Panc1 (cell line): ENCODE measurements around the gene ATAD5.

Experiments used
- POLR2AphosphoS5 ChIP-seq: IDR thresholded peaks from 2 replicates; pipeline ENCODE4 v1.6.1; 2012; ENCODE audit warnings: mild to moderate bottlenecking, low read depth, low read length, moderate library complexity
- REST ChIP-seq, 2 experiments: IDR thresholded peaks; 2 replicates each; pipeline ENCODE4 v1.6.1; 2011 to 2012; ENCODE audit warnings: low read depth in 2 of 2, control low read depth in 1 of 2, low read length in 1 of 2, mild to moderate bottlenecking in 1 of 2, moderate library complexity in 1 of 2; ENCODE audit not compliant: insufficient read depth in 1 of 2
- SIN3A ChIP-seq: IDR thresholded peaks from 2 replicates; pipeline ENCODE4 v1.6.1; 2012; ENCODE audit warnings: low read depth, mild to moderate bottlenecking, low read length, moderate library complexity, borderline replicate concordance; ENCODE audit not compliant: insufficient read depth
- TCF7L2 ChIP-seq: IDR thresholded peaks from 2 replicates; pipeline ENCODE4 v1.6.1; 2011; ENCODE audit warnings: mild to moderate bottlenecking, low read depth, low read length, inconsistent platforms
- TF ChIP-seq, protein P1 (sequence below): fragments of 450-650 bp; IDR thresholded peaks from 2 replicates; pipeline ENCODE4 v1.5.1; 2017; ENCODE audit warnings: mild to moderate bottlenecking

GRCh38 chr17:30831257-30831656, 509 bp upstream of the ATAD5 start:
- TF ChIP-seq, protein P1, sequence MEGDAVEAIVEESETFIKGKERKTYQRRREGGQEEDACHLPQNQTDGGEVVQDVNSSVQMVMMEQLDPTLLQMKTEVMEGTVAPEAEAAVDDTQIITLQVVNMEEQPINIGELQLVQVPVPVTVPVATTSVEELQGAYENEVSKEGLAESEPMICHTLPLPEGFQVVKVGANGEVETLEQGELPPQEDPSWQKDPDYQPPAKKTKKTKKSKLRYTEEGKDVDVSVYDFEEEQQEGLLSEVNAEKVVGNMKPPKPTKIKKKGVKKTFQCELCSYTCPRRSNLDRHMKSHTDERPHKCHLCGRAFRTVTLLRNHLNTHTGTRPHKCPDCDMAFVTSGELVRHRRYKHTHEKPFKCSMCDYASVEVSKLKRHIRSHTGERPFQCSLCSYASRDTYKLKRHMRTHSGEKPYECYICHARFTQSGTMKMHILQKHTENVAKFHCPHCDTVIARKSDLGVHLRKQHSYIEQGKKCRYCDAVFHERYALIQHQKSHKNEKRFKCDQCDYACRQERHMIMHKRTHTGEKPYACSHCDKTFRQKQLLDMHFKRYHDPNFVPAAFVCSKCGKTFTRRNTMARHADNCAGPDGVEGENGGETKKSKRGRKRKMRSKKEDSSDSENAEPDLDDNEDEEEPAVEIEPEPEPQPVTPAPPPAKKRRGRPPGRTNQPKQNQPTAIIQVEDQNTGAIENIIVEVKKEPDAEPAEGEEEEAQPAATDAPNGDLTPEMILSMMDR: no peak
- no peak for TF ChIP-seq POLR2AphosphoS5
- TF ChIP-seq REST (IDR thresholded peaks at IDR 0.05; ENCODE audit: insufficient read depth in 1 of 2, low read depth in 2 of 2, low read length in 1 of 2): no peak
- no peak for TF ChIP-seq TCF7L2
- TF ChIP-seq SIN3A: no peak
